ENCODE data around the gene SURF1.

DNA sequence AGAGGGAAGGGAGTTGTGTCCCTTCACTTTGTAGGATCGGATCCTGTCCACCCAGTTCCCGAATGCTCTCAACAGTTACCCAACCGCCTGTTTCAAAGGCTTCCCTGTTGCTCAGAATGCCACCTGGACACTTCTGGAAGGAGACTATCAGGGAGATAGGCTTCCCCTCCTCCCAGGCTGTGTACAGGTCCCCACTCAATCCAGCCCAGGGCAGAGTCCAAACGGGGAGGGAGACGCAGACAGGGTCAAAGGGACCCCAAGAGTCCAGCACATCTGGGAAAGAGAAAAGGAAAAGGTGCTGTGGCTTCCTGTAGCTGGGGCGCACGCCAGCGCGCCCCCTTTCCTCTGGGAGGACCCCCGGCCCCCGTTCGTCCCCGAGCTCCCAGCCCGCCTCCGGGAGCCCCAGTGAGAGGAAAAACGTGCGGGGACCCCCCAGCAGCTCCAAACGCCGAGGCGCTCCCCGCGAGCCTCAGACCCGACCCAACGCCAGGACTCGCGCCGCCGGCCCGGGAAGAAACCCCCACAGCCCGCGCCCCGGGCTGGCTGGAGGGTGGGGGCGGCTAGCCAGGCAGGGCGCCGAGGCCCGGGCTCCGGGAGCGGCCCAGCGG, 18.9 kb upstream of the SURF1 start:
- TF ChIP-seq TAF1 (IDR thresholded peaks at IDR 0.05; ENCODE audit: borderline replicate concordance, low read depth, low read length) = no peak
- TF ChIP-seq POLR2A (IDR thresholded peaks at IDR 0.05; ENCODE audit: low read depth, low read length) = no peak
- no peak for TF ChIP-seq POLR2AphosphoS5 (IDR thresholded peaks at IDR 0.05; ENCODE audit: low read depth, low read length)
